ENCODE data around the gene RWDD2A.

Gene RWDD2A

DNA sequence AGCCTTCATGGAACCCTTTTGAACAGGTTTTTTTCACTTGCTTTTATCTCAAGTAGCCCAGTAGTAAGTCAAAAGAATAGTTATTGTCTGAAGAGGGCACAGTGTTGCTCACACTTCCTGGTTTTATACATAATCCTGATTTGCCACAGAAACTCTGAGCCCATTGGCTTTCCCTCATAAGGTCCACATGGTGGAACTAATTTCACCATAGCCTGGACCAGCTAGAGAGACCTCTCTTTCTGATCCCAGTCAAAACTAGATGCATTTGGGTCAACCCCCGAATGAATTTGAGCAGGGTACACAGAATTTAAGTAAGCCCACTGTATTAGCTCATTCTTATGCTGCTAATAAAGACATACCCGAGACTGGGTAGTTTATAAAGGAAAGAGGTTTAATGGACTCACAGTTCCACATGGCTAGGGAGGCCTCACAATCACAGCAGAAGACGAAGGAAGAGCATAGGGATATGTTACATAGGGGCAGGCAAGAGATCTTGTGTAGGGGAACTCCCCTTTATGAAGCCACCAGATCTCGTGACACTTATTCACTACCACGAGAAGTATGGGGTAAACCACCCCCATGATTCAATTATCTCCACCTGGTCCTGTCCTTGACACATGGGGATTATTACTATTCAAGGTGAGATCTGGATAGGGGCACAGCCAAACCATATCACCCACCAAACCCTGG, 6.2 kb downstream of the RWDD2A start:
- no peak for DNase-seq

DNA sequence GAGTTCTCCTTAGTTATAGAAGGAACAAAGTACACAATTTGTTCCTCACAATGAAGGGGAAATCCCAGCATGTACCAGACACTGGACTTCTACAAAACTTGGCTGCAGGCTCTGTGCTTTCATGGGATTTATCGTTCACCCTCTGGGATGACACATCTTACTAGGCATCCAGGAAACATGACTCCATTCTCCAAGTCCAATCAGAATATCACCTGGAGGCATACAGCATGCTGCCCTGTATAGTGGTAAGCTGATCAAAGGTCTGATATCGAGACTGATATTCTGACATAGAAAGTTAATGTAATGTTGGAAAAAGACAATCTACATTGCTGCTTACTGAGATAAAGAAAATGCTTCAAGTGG, 6.7 kb downstream of the RWDD2A start:
- DNase-seq: no peak

DNA sequence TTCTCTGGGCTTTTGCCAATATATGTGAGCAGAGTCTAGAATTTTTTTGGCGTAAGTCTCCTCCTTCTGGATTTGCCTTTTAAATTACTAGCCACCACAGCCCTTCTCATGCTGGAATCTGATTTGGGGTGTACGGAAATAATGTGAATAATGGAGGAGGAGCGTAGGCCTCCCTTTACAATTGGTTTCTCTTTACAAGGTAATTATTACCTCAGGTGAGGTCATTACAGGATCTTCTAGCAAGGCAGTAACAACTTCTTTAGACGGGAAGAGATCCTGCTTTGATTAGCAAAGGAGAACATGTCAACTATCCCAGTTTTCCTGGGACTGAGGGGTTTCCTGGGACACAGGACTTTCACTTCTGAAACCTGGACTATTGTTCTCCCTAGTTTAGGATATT, 8.9 kb downstream of the RWDD2A start:
- no peak for DNase-seq

DNA sequence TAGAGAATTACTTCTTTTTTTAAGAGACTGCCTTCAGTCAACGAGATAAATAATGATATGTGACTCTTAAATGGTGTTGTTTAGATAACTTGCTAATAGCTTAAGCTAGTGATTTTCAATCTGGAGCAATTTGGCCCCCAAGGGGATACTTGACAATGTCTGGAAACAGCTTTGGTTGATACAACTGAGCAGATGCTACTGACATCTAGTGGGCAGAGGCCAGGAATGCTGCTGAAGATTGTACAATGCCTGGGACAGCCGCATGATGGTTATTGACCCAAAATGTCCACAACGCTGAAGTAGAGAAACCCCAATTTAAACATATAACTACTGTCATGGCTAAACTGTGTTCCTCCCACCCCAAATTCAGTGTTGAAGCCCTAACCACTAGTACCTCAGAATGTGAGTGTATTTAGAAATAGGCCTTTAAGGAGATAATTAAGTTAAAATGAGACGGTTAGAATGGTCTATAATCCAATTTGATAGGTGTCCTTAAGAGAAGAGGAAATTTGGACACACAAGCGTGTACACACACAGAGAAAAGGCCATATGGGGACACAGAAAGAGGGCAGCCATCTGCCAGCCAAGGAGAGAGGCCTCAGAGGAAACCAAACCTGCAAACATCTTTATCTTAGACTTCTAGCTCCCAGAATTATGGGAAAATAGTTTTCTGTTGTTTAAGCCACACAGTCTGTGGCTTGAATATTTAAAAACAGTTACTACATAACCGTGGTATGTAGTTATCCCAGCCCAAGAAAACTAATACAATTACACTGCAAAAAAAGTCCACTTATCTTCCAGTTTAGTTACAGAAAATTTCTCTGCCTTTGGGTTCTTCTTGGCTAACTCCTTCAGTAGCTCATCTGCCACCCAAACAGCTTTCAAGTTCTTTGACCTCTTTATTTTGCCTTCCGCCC, 22.2 kb downstream of the RWDD2A start:
- peak; percentile 90 for DNase-seq

DNA sequence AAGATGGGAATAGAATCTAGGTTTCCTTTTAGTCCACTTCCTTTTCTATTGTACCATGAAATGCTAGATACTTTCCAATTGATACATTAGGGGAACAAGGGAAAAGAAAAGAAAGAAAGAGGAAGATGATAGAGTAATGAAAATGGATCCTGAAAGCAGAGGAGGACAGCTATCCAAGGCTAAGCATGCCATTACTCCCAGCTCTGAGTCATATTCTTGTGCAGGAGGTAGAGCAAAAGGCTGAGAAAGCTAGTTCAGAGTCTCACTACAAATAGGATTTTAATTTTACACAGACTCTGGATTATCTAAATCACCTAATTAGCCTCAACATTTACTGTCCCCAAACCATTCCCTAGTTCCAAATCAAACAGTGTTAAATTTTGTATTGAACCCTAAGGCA, 23.6 kb downstream of the RWDD2A start:
- DNase-seq: no peak

DNA sequence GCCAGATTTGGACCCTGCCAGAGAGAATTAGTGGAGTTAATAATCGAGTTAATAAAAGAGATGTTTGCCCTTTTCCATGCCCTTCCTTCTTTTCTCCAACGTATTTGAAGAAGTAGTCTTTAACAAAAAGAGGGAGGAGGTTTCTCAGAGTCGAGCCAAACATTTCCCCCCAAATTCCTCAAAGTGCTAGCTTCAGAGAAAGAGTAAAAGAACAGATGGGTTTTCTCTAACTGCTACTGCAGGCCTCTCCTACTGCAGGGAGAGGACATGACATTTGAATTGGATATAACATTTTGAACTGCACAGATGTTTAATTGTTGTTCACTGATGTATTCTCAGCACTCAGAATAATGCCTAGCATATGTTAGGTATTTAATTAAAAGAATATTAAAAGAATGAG, 25.5 kb downstream of the RWDD2A start:
- no peak for DNase-seq

DNA sequence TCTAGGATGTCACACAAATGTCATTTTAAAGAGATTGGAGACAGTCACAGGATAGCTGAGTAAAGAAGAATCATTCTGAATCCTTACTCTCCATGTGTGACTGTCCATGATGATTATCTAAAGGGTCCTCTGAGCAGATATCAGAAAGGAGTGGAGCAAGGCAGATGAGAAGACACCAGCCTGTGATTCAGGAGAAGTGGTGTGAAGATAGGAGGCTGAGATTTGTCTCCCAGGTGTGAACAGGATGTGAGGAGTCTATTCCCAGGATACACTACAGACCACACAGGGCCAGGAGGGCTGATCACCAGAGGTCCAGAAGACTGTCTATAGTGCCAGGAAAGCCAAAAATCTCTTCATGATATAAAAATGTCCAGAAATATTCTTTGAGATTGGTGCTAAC, 27.0 kb downstream of the RWDD2A start:
- DNase-seq: no peak

DNA sequence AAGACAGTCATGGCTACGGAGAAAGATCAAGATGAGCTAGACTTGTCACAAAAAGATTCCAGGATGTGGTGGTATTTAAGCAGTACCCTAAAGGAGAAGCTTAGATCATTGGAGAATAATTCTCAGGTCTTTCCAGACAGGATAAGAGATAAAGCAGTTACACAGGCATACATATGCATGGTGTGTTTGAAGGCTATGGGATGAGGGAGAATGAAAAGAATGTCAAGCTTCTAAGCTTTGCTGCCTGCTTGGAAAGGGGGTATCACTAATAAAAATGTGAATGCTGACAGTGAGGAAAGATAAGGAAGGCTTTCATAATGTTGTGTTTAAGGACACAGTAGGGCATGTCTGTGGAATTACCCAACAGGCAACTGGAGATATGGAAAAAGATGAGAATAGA, 28.1 kb downstream of the RWDD2A start:
- DNase-seq: no peak

DNA sequence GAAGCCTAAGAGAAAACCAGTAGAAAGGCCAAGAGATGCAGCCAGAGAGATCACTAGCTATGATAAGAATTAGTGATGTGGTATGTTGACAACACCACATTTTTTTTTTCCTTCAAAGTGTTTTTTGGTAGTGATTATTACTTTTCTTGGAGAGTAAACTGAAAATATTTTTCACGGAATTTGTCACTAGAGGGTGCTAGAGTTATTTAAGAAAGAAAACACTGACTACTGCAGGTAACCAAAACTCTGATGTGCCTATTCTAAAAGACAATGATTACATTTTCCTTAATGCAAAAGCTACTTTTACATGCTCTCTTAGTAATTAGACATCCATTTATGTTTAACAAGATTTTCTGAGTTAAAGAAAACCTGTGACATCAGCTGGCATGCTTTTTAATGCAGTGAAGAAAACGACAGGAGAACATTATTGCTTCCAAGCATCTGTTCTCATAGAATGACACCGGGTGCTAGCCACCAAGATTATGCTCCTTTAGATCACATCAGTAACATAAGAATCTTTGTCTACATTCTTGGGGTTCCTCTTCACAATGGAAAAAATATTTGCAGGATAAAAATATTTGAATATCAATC, 28.8 kb downstream of the RWDD2A start:
- DNase-seq: peak; percentile 79

DNA sequence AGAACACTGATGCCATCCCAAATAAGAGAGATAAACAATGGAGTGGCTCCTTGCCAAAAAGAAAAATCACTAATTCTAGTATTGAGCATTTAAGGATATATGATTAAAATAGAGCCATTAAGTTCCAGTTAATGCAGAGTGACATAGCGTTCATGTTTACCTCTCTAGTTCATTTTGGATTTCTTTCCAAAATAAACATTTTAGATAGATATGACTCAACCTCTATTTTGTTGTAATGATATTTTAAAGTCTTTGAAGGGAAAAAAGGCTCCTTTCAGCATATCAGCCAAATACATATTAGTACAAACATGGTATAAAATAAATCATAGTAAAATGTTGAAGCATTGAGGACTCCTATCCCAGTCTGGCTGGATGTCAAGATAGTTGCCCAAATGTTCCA, 33.4 kb downstream of the RWDD2A start:
- DNase-seq: no peak

DNA sequence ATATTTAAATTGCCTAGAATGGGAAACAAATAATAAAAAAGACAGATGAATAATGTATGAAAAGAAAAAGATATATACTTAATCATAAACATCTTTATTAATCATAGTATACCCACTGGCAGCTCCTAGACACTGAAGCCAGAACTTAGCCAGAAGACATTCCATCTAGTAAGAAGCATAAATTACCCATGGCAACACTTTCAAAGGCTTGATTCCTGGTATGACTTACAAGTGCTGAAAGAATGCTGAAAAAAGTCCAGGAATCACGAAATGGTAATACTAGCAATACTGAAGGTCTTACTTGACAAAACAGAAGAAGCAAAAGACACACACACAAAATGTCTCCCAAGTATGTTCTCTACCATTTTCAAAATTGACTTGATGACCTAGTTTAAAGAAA, 38.0 kb downstream of the RWDD2A start:
- DNase-seq: no peak

DNA sequence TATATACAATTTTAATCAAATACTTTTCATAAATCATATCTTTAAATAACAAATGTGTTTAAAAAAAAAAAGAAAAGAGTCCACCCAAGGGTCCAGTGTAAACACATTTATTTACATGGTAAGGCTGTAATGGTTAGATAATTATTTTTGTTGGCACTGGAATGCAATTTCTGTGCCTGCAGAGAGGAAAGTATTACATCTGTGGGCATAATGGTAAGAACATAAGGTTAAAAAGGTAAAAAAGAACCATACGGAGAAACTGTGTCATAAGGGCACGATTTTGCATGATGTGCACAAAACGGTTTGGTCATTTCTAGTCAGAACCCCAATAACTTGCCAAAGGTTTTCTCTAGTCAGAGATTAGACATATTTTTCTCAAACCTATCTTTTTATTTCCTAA, 54.3 kb downstream of the RWDD2A start:
- no peak for DNase-seq
